ENCODE results near the gene OR1N2.
"Not testable (repeated sequence)": the region's sequence is repeated elsewhere in the genome, so short reads cannot be mapped to it uniquely, and the experiment has no call there.

OR1N2 gene, protein sequence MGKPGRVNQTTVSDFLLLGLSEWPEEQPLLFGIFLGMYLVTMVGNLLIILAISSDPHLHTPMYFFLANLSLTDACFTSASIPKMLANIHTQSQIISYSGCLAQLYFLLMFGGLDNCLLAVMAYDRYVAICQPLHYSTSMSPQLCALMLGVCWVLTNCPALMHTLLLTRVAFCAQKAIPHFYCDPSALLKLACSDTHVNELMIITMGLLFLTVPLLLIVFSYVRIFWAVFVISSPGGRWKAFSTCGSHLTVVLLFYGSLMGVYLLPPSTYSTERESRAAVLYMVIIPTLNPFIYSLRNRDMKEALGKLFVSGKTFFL

DNA sequence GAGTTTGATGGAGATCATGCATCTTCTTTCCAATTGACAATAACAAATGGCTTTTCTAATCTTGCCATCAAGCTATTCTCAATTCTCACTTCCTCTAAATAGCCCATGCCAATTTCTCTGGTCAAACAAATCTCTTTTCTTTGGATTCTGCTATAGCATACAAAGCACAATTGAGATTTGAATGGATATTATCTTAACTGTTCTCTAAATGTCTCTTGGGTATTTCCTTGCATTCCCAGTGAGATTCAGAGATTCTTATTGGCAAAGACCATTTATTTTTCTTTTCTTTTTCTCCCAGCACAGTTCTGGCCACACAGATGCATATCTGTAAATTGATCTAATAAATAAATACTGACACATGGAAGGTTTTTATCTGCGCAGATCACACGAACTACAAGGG is at the start of gene OR1N2:
TSS of gene OR1N2 (plus strand) at position 301 of the 400 bp plus-strand sequence. CDS start 100 bp downstream, outside the sequence.
- DNase-seq (ENCODE audit: extremely low spot score, insufficient read length, low read depth) (no peak), FAIRE-seq (no peak)

DNA sequence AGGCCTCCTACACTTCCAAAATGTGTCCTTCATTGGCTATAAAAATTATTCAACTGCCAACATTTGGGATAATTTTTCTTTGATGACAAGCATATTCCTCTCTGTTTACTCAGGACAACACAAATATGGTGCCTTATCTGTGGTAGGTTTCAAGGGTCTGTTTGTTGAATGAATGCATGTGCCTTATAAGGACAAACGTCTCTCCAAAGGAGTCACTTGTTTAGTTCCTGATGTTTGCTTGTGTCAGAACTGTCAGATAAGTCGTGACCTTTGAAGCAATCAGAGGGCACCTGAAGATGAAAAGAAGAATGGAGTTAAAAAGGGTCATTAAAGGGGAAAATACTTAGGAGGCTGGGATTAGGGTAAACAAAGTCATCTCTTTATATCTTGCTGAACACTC is 45.9 kb upstream of the OR1N2 start:
- DNase-seq (ENCODE audit: extremely low spot score, insufficient read length, low read depth) (no peak), FAIRE-seq (no peak)

GRCh38 chr9:122510502-122510901 is 42.4 kb upstream of the OR1N2 start, which contains the start of gene OR1J2:
Gene OR1J2, plus strand, starts transcription at chr9:122510802. Its CDS starts 0 bp downstream, at chr9:122510802.
- no peak for DNase-seq (ENCODE audit: extremely low spot score, insufficient read length, low read depth)
- no peak for FAIRE-seq

DNA sequence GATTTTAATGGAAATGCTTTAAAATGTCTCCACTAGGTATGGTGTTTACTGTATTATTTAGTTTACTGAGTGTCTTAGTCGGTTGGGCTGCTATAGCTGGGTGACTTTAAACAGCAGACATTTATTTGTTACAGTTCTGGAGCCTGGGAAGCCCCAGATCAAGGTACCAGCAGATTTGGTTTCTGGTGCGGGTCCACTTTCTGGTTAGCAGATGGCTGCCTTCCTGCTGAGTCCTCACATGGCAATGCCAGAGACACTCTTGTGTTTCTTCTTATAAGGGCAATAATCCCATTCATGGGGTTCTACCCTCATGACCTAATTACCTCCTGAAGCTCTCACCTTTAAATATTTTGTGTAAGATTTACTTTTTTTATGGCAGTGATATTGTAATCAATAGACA is 34.7 kb upstream of the OR1N2 start:
- DNase-seq (ENCODE audit: extremely low spot score, insufficient read length, low read depth): no peak
- no peak for FAIRE-seq

- no peak for FAIRE-seq
- DNase-seq (ENCODE audit: extremely low spot score, insufficient read length, low read depth): no peak
These were observed 34.1 kb upstream of the OR1N2 start, which contains the start of gene OR1J4 for GRCh38 chr9:122518841-122519240. Gene OR1J4, plus strand, starts transcription at chr9:122519141. Its CDS starts 0 bp downstream, at chr9:122519141.

DNA sequence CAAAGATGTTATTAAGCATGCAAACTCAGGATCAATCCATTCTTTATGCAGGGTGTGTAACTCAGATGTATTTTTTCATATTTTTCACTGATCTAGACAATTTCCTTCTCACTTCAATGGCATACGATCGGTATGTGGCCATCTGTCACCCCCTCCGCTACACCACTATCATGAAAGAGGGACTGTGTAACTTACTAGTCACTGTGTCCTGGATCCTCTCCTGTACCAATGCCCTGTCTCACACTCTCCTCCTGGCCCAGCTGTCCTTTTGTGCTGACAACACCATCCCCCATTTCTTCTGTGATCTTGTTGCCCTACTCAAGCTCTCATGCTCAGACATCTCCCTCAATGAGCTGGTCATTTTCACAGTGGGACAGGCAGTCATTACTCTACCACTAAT is 33.5 kb upstream of the OR1N2 start:
- DNase-seq (ENCODE audit: extremely low spot score, insufficient read length, low read depth) (no peak), FAIRE-seq (no peak)

GRCh38 chr9:122526602-122527001 is 26.3 kb upstream of the OR1N2 start:
- FAIRE-seq (no peak), DNase-seq (ENCODE audit: extremely low spot score, insufficient read length, low read depth) (no peak)

- FAIRE-seq (no peak), DNase-seq (ENCODE audit: extremely low spot score, insufficient read length, low read depth) (no peak)
These were observed 25.7 kb upstream of the OR1N2 start, which contains the start of gene OR1N1 for GRCh38 chr9:122527193-122527592. Gene OR1N1, minus strand, starts transcription at chr9:122527293. Its CDS starts 0 bp downstream, at chr9:122527293.

DNA sequence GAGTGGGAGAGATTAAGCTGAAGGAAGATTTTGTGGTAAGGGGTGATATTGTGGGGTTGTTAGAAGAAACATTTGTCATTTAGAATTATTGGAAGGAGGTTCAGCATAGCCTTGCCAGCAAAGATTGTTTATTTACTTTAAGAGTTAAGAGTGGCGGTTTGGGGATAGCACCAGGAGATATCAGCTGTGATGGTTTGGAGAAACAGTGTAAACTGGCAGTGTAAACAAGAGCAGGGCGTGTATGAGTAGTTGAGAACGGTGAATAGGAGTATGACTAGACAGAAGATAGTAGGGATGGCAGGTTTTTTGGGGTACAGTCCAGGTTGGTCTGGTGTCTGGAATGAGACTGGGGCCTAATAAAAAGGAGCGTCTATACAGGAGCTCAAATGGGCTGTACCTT is 21.8 kb upstream of the OR1N2 start:
- not testable (repeated sequence) for FAIRE-seq; DNase-seq (ENCODE audit: extremely low spot score, insufficient read length, low read depth)

- FAIRE-seq (no peak), DNase-seq (ENCODE audit: extremely low spot score, insufficient read length, low read depth) (no peak)
These were observed 16.8 kb upstream of the OR1N2 start for GRCh38 chr9:122536134-122536533.

GRCh38 chr9:122537066-122537465 is 15.8 kb upstream of the OR1N2 start:
- DNase-seq (ENCODE audit: extremely low spot score, insufficient read length, low read depth); FAIRE-seq: not testable (repeated sequence)

DNA sequence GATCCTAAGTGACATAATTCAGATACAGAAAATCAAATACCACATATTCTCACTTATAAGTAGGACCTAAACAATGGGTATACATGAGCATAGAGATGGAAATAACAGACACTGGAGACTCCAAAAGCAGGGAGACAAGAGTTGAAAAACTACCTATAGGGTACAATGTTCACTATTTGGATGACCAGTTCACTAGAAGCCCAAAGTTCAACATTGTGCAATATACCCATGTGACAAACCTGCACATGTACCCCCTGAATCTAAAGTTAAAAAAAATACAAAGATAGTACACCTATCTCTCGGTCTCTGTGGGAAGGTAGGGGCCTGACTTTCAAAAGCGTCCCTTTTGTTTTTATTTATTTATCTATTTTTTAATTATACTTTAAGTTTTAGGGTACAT is 14.2 kb upstream of the OR1N2 start:
- no peak for FAIRE-seq

DNA sequence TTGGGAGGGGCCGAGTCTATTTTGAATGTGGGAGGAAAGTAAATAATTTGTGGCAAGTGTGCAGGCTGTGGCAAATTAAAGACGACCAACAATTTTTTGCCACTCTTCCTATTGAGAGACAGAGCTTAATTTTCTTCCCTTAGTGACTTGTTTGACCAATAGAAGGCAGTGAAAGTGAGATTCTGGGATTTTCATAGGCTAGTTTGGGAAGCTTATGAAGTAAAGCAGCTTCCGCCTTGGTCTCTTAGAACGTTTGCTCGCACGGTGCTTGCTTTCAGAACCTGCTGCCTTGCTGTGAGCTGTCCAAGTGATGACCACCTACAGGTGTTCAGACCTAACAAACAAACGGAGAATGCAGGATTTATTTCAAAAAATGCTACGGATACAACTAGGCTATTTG is 6.7 kb upstream of the OR1N2 start:
- DNase-seq (ENCODE audit: extremely low spot score, insufficient read length, low read depth) (no peak), FAIRE-seq (no peak)

More for the DNA sequence above, 14.2 kb upstream of the OR1N2 start:
- no peak for DNase-seq (ENCODE audit: extremely low spot score, insufficient read length, low read depth)

DNA sequence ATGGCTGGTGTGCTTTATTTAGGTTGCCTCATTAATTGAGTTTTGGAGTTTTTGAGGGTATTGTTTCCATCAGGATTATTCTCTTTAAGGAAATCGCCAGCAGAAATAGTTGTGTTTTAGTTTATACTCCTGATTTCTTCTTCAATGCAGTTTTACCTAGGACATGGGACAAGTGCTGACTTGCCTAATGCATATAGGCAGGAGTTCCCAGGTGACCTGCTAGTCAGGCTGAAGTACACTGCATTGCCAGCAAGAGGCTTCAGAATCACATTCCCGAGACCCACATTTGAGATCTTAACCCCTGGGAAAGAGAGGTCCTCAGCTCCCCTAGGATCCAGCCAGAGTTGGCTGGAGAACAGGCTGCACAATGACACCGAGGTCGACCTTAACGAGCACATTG is 1.5 kb upstream of the OR1N2 start:
- no peak for FAIRE-seq
- DNase-seq (ENCODE audit: extremely low spot score, insufficient read length, low read depth): no peak

GRCh38 chr9:122561446-122561845 is 8.5 kb downstream of the OR1N2 start:
- no peak for DNase-seq (ENCODE audit: extremely low spot score, insufficient read length, low read depth)
- no peak for FAIRE-seq

- DNase-seq (ENCODE audit: extremely low spot score, insufficient read length, low read depth): no peak
- FAIRE-seq: no peak
These were observed 9.3 kb downstream of the OR1N2 start for GRCh38 chr9:122562134-122562760.

GRCh38 chr9:122567901-122568300 is 15.0 kb downstream of the OR1N2 start:
- no peak for DNase-seq (ENCODE audit: extremely low spot score, insufficient read length, low read depth)
- FAIRE-seq: no peak

- DNase-seq (ENCODE audit: extremely low spot score, insufficient read length, low read depth): no peak
- FAIRE-seq: no peak
These were observed 19.5 kb downstream of the OR1N2 start for GRCh38 chr9:122572456-122572855.

DNA sequence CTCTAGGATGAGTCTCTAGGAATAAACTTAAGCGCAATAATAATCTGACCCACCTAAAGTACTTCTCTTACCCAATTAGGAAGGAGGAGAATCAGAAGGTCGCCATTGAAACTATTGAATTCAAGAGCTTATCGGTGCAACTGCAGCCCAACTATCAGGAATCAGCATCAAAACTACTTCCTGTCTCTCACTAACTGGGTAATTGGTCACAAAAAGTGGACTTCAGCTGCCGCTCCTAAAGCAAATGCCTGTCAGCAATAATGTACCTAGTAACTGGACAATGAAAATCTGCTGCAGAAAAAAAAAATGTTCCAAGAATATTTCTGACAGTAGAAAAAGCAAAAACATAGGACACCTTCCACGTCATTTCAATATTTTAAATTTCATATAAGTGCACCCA is 27.0 kb downstream of the OR1N2 start:
- FAIRE-seq (no peak), DNase-seq (ENCODE audit: extremely low spot score, insufficient read length, low read depth) (no peak)

- no peak for FAIRE-seq
- DNase-seq (ENCODE audit: extremely low spot score, insufficient read length, low read depth): no peak
These were observed 27.4 kb downstream of the OR1N2 start for GRCh38 chr9:122580360-122580759.

DNA sequence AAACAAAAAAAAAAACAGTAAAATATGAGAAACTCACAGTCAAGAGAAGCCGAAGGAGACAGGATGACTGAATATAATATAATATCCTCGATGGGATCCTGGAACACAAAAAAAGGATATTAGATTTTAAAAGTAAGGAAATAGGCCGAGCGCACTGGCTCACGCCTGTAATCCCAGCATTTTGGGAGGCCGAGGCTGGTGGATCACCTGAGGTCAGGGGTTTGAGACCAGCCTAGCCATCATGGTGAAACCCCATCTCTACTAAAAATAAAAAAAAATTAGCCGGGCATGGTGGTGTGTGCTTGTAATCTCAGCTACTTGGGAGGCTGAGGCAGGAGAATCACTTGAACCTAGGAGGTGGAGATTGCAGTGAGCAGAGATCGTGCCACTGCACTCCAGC is 30.4 kb downstream of the OR1N2 start, which contains the start of gene OR1L8:
TSS of gene OR1L8 (minus strand) at position 101 of the 400 bp plus-strand sequence. CDS start 14,907 bp downstream, outside the sequence.
- DNase-seq (ENCODE audit: extremely low spot score, insufficient read length, low read depth); FAIRE-seq: not testable (repeated sequence)

All from GM18507 (cell line).